ENCODE data around the gene TCF3. TPM values are rescaled to one million over a fixed set of nuclear protein-coding genes. Genes with fewer than 3 reads are reported as not detected.

The TCF3 gene
- total RNA-seq, 5 donors from 2014 or later (not counting 1 experiment from before 2014, with no cell fraction given), result 63.3 to 107 (median 94.6) TPM

- no peaks in the 10 kb centered on the region for H3K27me3 ChIP-seq (replicated peaks in 1 of 2; ENCODE audit: control insufficient read depth in 2 of 2, extremely low read depth in 1 of 2, insufficient read depth in 2 of 2, low read length in 1 of 2)
- peaks cover 0 to 6% of the 10 kb centered on the region in 2 experiments for H3K4me1 ChIP-seq (ENCODE audit: control insufficient read depth in 1 of 2, extremely low read depth in 1 of 2, insufficient read depth in 2 of 2, low read length in 2 of 2)
- H3K4me3 ChIP-seq (ENCODE audit: control insufficient read depth in 1 of 2, extremely low read depth in 1 of 2, low read length in 1 of 2), result no peak overlapping the region
- peaks cover 15 to 41% of the 10 kb centered on the region in 2 donors for H3K36me3 ChIP-seq (ENCODE audit: control insufficient read depth in 2 of 2, extremely low read depth in 1 of 2, insufficient read depth in 1 of 2, low read length in 1 of 2)
- peaks cover 21% of the 10 kb centered on the region for H3K36me3 Mint-ChIP-seq
- ChIA-PET POLR2A (no interaction called here), CTCF (no interaction called here)
- ATAC-seq (replicated peaks in 1 of 4), result no peak
- H3K9me3 ChIP-seq, result no peaks in the 10 kb centered on the region
- no peak overlapping the region for H3K4me3 Mint-ChIP-seq
- no peak overlapping the region for H3K27ac ChIP-seq (ENCODE audit: low read length)
- no peaks in the 10 kb centered on the region for H3K9me3 Mint-ChIP-seq
- WGBS (ENCODE audit: insufficient coverage), result 98% methylated on average over 17 of the region's 19 CpGs
- no peak overlapping the region for H3K27ac Mint-ChIP-seq
- H3K4me1 Mint-ChIP-seq, result peaks cover under 1 to 6% (median 4%) of the 10 kb centered on the region in 3 donors
- DNase-seq, result no peak
- no peaks in the 10 kb centered on the region for H3K27me3 Mint-ChIP-seq
Measured at GRCh38 chr19:1634242-1634937, 18.0 kb downstream of the TCF3 start.

GRCh38 chr19:1633269-1633826 is 19.1 kb downstream of the TCF3 start:
- no peaks in the 10 kb centered on the region for H3K9me3 ChIP-seq
- DNase-seq (no peak), ATAC-seq (replicated peaks in 1 of 4) (no peak)
- H3K27me3 ChIP-seq (replicated peaks in 1 of 2; ENCODE audit: control insufficient read depth in 2 of 2, extremely low read depth in 1 of 2, insufficient read depth in 2 of 2, low read length in 1 of 2), result no peaks in the 10 kb centered on the region
- 90% methylated on average over 2 of the region's 11 CpGs for WGBS (ENCODE audit: insufficient coverage)
- H3K36me3 ChIP-seq (ENCODE audit: control insufficient read depth in 2 of 2, extremely low read depth in 1 of 2, insufficient read depth in 1 of 2, low read length in 1 of 2), result peaks cover 15 to 35% of the 10 kb centered on the region in 2 donors
- Mint-ChIP-seq H3K36me3 (peaks cover 13% of the 10 kb centered on the region), H3K9me3 (no peaks in the 10 kb centered on the region), H3K27me3 (no peaks in the 10 kb centered on the region), H3K4me1 (peaks cover 0 to under 1% (median under 1%) of the 10 kb centered on the region in 3 donors), H3K4me3 (no peak overlapping the region), H3K27ac (no peak overlapping the region)
- ChIA-PET POLR2A (no interaction called here), CTCF (no interaction called here)
- H3K4me1 ChIP-seq (ENCODE audit: control insufficient read depth in 1 of 2, extremely low read depth in 1 of 2, insufficient read depth in 2 of 2, low read length in 2 of 2), result peaks cover 0 to 6% of the 10 kb centered on the region in 2 experiments
- no peak overlapping the region for H3K4me3 ChIP-seq (ENCODE audit: control insufficient read depth in 1 of 2, extremely low read depth in 1 of 2, low read length in 1 of 2)
- H3K27ac ChIP-seq (ENCODE audit: low read length), result no peak overlapping the region

GRCh38 chr19:1632462-1633268 is 19.8 kb downstream of the TCF3 start:
- CTCF ChIA-PET, result no interaction called here
- Histone ChIP-seq H3K4me3 (ENCODE audit: control insufficient read depth in 1 of 2, extremely low read depth in 1 of 2, low read length in 1 of 2) (no peak overlapping the region), H3K9me3 (no peaks in the 10 kb centered on the region), H3K4me1 (ENCODE audit: control insufficient read depth in 1 of 2, extremely low read depth in 1 of 2, insufficient read depth in 2 of 2, low read length in 2 of 2) (peaks cover 0 to 6% of the 10 kb centered on the region in 2 experiments), H3K27ac (ENCODE audit: low read length) (no peak overlapping the region), H3K36me3 (ENCODE audit: control insufficient read depth in 2 of 2, extremely low read depth in 1 of 2, insufficient read depth in 1 of 2, low read length in 1 of 2) (peaks cover 15 to 30% of the 10 kb centered on the region in 2 donors), H3K27me3 (replicated peaks in 1 of 2; ENCODE audit: control insufficient read depth in 2 of 2, extremely low read depth in 1 of 2, insufficient read depth in 2 of 2, low read length in 1 of 2) (no peaks in the 10 kb centered on the region)
- POLR2A ChIA-PET, result interaction anchor here in 1 of 2 donors (0.7 kb wide), 1 partner anchor 25 kb away, joined by 3 read pairs; no protein-coding TSS in a partner anchor
- WGBS (ENCODE audit: insufficient coverage), result 96% methylated on average over 22 of the region's 26 CpGs
- DNase-seq (no peak), ATAC-seq (replicated peaks in 1 of 4) (no peak)
- Mint-ChIP-seq H3K4me1 (no peaks in the 10 kb centered on the region), H3K36me3 (peaks cover 13% of the 10 kb centered on the region), H3K27me3 (no peaks in the 10 kb centered on the region), H3K27ac (no peak overlapping the region), H3K9me3 (no peaks in the 10 kb centered on the region), H3K4me3 (no peak overlapping the region)

GRCh38 chr19:1631557-1632100 is 20.8 kb downstream of the TCF3 start:
- 95% methylated on average over 30 of the region's 31 CpGs for WGBS (ENCODE audit: insufficient coverage)
- POLR2A ChIA-PET, result interaction anchor here in 1 of 2 donors (0.7 kb wide), 1 partner anchor 24 kb away, joined by 3 read pairs; no protein-coding TSS in a partner anchor

GRCh38 chr19:1630811-1631210 is 21.6 kb downstream of the TCF3 start:
- Mint-ChIP-seq H3K4me1 (no peaks in the 10 kb centered on the region), H3K4me3 (no peak overlapping the region), H3K36me3 (peaks cover 14% of the 10 kb centered on the region)

More at GRCh38 chr19:1631557-1632100, 20.8 kb downstream of the TCF3 start:
- Mint-ChIP-seq H3K27me3 (no peaks in the 10 kb centered on the region), H3K4me1 (no peaks in the 10 kb centered on the region), H3K27ac (no peak overlapping the region), H3K36me3 (peaks cover 13% of the 10 kb centered on the region), H3K4me3 (no peak overlapping the region), H3K9me3 (no peaks in the 10 kb centered on the region)
- Histone ChIP-seq H3K36me3 (ENCODE audit: control insufficient read depth in 2 of 2, extremely low read depth in 1 of 2, insufficient read depth in 1 of 2, low read length in 1 of 2) (peaks cover 15 to 25% of the 10 kb centered on the region in 2 donors), H3K27me3 (replicated peaks in 1 of 2; ENCODE audit: control insufficient read depth in 2 of 2, extremely low read depth in 1 of 2, insufficient read depth in 2 of 2, low read length in 1 of 2) (no peaks in the 10 kb centered on the region), H3K4me3 (ENCODE audit: control insufficient read depth in 1 of 2, extremely low read depth in 1 of 2, low read length in 1 of 2) (no peak overlapping the region), H3K27ac (ENCODE audit: low read length) (no peak overlapping the region), H3K4me1 (ENCODE audit: control insufficient read depth in 1 of 2, extremely low read depth in 1 of 2, insufficient read depth in 2 of 2, low read length in 2 of 2) (peaks cover 0 to 6% of the 10 kb centered on the region in 2 experiments), H3K9me3 (no peaks in the 10 kb centered on the region)
- no peak for DNase-seq
- no peak for ATAC-seq (replicated peaks in 1 of 4)
- CTCF ChIA-PET, result no interaction called here

GRCh38 chr19:1630012-1630411 is 22.4 kb downstream of the TCF3 start:
- Histone ChIP-seq H3K36me3 (ENCODE audit: control insufficient read depth in 2 of 2, extremely low read depth in 1 of 2, insufficient read depth in 1 of 2, low read length in 1 of 2) (peaks cover 19 to 30% of the 10 kb centered on the region in 2 donors), H3K27ac (ENCODE audit: low read length) (no peak overlapping the region), H3K27me3 (replicated peaks in 1 of 2; ENCODE audit: control insufficient read depth in 2 of 2, extremely low read depth in 1 of 2, insufficient read depth in 2 of 2, low read length in 1 of 2) (no peaks in the 10 kb centered on the region), H3K9me3 (no peaks in the 10 kb centered on the region), H3K4me1 (ENCODE audit: control insufficient read depth in 1 of 2, extremely low read depth in 1 of 2, insufficient read depth in 2 of 2, low read length in 2 of 2) (peaks cover 0 to 6% of the 10 kb centered on the region in 2 experiments), H3K4me3 (ENCODE audit: control insufficient read depth in 1 of 2, extremely low read depth in 1 of 2, low read length in 1 of 2) (no peak overlapping the region)
- Mint-ChIP-seq H3K4me3 (no peak overlapping the region), H3K27ac (no peak overlapping the region), H3K4me1 (no peaks in the 10 kb centered on the region), H3K27me3 (no peaks in the 10 kb centered on the region), H3K36me3 (peaks cover 6% of the 10 kb centered on the region), H3K9me3 (no peaks in the 10 kb centered on the region)
- WGBS (ENCODE audit: insufficient coverage), result 96% methylated on average over 16 of the region's 20 CpGs
- ATAC-seq (replicated peaks in 1 of 4), result no peak
- POLR2A ChIA-PET, result no interaction called here
- DNase-seq, result no peak
- CTCF ChIA-PET, result no interaction called here

More at GRCh38 chr19:1630811-1631210, 21.6 kb downstream of the TCF3 start:
- H3K27ac Mint-ChIP-seq, result no peak overlapping the region
- H3K9me3 ChIP-seq, result no peaks in the 10 kb centered on the region
- H3K4me3 ChIP-seq (ENCODE audit: control insufficient read depth in 1 of 2, extremely low read depth in 1 of 2, low read length in 1 of 2), result no peak overlapping the region
- H3K4me1 ChIP-seq (ENCODE audit: control insufficient read depth in 1 of 2, extremely low read depth in 1 of 2, insufficient read depth in 2 of 2, low read length in 2 of 2), result peaks cover 0 to 6% of the 10 kb centered on the region in 2 experiments
- WGBS (ENCODE audit: insufficient coverage), result 96% methylated on average over 15 of the region's 17 CpGs
- H3K27me3 Mint-ChIP-seq, result no peaks in the 10 kb centered on the region
- POLR2A ChIA-PET, result no interaction called here
- H3K27me3 ChIP-seq (replicated peaks in 1 of 2; ENCODE audit: control insufficient read depth in 2 of 2, extremely low read depth in 1 of 2, insufficient read depth in 2 of 2, low read length in 1 of 2), result no peaks in the 10 kb centered on the region
- DNase-seq (no peak), ATAC-seq (replicated peaks in 1 of 4) (no peak)
- H3K36me3 ChIP-seq (ENCODE audit: control insufficient read depth in 2 of 2, extremely low read depth in 1 of 2, insufficient read depth in 1 of 2, low read length in 1 of 2), result peaks cover 16 to 26% of the 10 kb centered on the region in 2 donors
- no peaks in the 10 kb centered on the region for H3K9me3 Mint-ChIP-seq
- H3K27ac ChIP-seq (ENCODE audit: low read length), result no peak overlapping the region
- CTCF ChIA-PET, result no interaction called here
